GM12865 (cell line): ENCODE data around the gene AGPS.

Experiments
- DNase-seq: peaks from one replicate; pipeline ENCODE4 v3.0.0; 2010; ENCODE audit warnings: low read depth
- H3K4me3 ChIP-seq: 2 replicates; pipeline ENCODE4 v1.5.1; 2011; ENCODE audit warnings: mild to moderate bottlenecking, low read depth, low read length, control low read depth
- CTCF ChIP-seq: IDR thresholded peaks from 2 replicates; pipeline ENCODE4 v1.5.1; 2011; ENCODE audit warnings: low read length, control low read depth, low read depth, inconsistent platforms; ENCODE audit not compliant: insufficient read depth; ENCODE audit errors: missing control alignments

The AGPS gene

GRCh38 chr2:177573120-177573519, 180.5 kb downstream of the AGPS start:
- TF ChIP-seq CTCF, result no peak
- H3K4me3 ChIP-seq, result no peak overlapping the region
- DNase-seq, result no peak

- no peak for DNase-seq
- no peak for TF ChIP-seq CTCF
Measured at GRCh38 chr2:177574356-177574755, 181.8 kb downstream of the AGPS start.

GRCh38 chr2:177575358-177575757, 182.8 kb downstream of the AGPS start:
- DNase-seq, result no peak
- TF ChIP-seq CTCF, result no peak
- H3K4me3 ChIP-seq, result no peak overlapping the region

More at GRCh38 chr2:177574356-177574755, 181.8 kb downstream of the AGPS start:
- no peak overlapping the region for H3K4me3 ChIP-seq

- TF ChIP-seq CTCF, result no peak
Measured at GRCh38 chr2:177577075-177577474, 184.5 kb downstream of the AGPS start.

GRCh38 chr2:177578454-177578853, 185.9 kb downstream of the AGPS start:
- no peak overlapping the region for H3K4me3 ChIP-seq
- TF ChIP-seq CTCF, result no peak
- DNase-seq, result no peak

More at GRCh38 chr2:177577075-177577474, 184.5 kb downstream of the AGPS start:
- no peak for DNase-seq
- H3K4me3 ChIP-seq, result no peak overlapping the region

GRCh38 chr2:177579486-177580036, 187.0 kb downstream of the AGPS start:
- no peak for DNase-seq
- no peak for TF ChIP-seq CTCF
- no peak overlapping the region for H3K4me3 ChIP-seq

- no peak for TF ChIP-seq CTCF
- no peak overlapping the region for H3K4me3 ChIP-seq
- no peak for DNase-seq
Measured at GRCh38 chr2:177582000-177582399, 189.4 kb downstream of the AGPS start.
